DOHH2 (cell line): ENCODE results near the gene TRIM34.

Source experiments
- CTCF ChIP-seq: fragments of 200-600 bp; sonication (generic); IDR thresholded peaks from one replicate; pipeline ENCODE4 v1.5.1; 2014; ENCODE audit warnings: antibody characterized with exemption, mild to moderate bottlenecking, low read depth, low read length; ENCODE audit not compliant: poor library complexity, severe bottlenecking
- EZH2phosphoT487 ChIP-seq: fragments of 200-600 bp; sonication (generic); IDR thresholded peaks from 2 replicates; pipeline ENCODE4 v1.6.1; 2017; ENCODE audit warnings: borderline replicate concordance, mild to moderate bottlenecking, antibody characterized with exemption, low read length, moderate library complexity, mixed read lengths

- TF ChIP-seq CTCF (no peak), EZH2phosphoT487 (no peak)
Observed at GRCh38 chr11:5679811-5680210, 55.0 kb downstream of the TRIM34 start.
